Cardiac muscle cell (in vitro differentiated cells and primary cell): ENCODE data around the gene VTI1A. TPM values are rescaled to one million over a fixed set of nuclear protein-coding genes. Genes with fewer than 3 reads are reported as not detected.

ENCODE experiments used
- DNase-seq, 2 donors: peaks; one replicate each; pipeline versions ENCODE4 v3.0.0 to v3.0.0-alpha.2; 2010 to 2017; ENCODE audit warnings: low read depth in 1 of 2, low spot score in 1 of 2
- H3K27ac ChIP-seq: fragments of 200-600 bp; sonication (generic); 2 replicates; pipeline ENCODE4 v1.5.1; 2016
- H3K27me3 ChIP-seq: fragments of 200-600 bp; sonication (generic); 2 replicates; pipeline ENCODE4 v1.6.0; 2016; ENCODE audit warnings: control low read depth
- H3K36me3 ChIP-seq: fragments of 200-600 bp; sonication (generic); 2 replicates; pipeline ENCODE4 v1.5.1; 2016; ENCODE audit warnings: control low read depth
- H3K4me1 ChIP-seq: fragments of 200-600 bp; sonication (generic); 2 replicates; pipeline ENCODE4 v1.8.1; 2017; ENCODE audit warnings: low read depth, mild to moderate bottlenecking, mixed run types
- H3K4me3 ChIP-seq: fragments of 200-600 bp; sonication (generic); 2 replicates; pipeline ENCODE4 v1.5.1; 2016; ENCODE audit warnings: mild to moderate bottlenecking
- H3K9me3 ChIP-seq: fragments of 200-600 bp; sonication (generic); 2 replicates; pipeline ENCODE4 v1.5.1; 2017; ENCODE audit warnings: low read depth, mild to moderate bottlenecking, control low read depth
- CTCF ChIP-seq: IDR thresholded peaks from 2 replicates; pipeline ENCODE4 v1.5.1; 2012; ENCODE audit warnings: low read depth, mild to moderate bottlenecking, low read length
- polyA plus RNA-seq: library from polyadenylated mRNA; unstranded; fragments of >200 nt; fragmentation: Nextera tagmentation; extraction: Ambion mirVana; gene quantifications from 2 replicates; pipeline ENCODE4 v1.2.1, GENCODE V29; 2016
- total RNA-seq: library from RNA; depleted of rRNA; stranded (reverse); fragments of >200 nt; gene quantifications from 2 replicates; pipeline ENCODE4 v1.2.3, GENCODE V29; 2016

The VTI1A gene
- total and polyA plus RNA-seq, 2 experiments from 2014 or later = 19.3 to 33.1 TPM

- no peak overlapping the region for H3K4me3 ChIP-seq
- no peaks in the 10 kb centered on the region for H3K9me3 ChIP-seq
- DNase-seq = no peak
- no peaks in the 10 kb centered on the region for H3K27me3 ChIP-seq
- no peaks in the 10 kb centered on the region for H3K36me3 ChIP-seq
- H3K4me1 ChIP-seq = no peaks in the 10 kb centered on the region
- no peak for TF ChIP-seq CTCF
- no peak overlapping the region for H3K27ac ChIP-seq
Observed at GRCh38 chr10:112827086-112827485, 380.1 kb downstream of the VTI1A start.

- H3K36me3 ChIP-seq = no peaks in the 10 kb centered on the region
- no peak overlapping the region for H3K4me3 ChIP-seq
- H3K27ac ChIP-seq = no peak overlapping the region
- H3K27me3 ChIP-seq = no peaks in the 10 kb centered on the region
- no peak for TF ChIP-seq CTCF
- no peak for DNase-seq
- no peaks in the 10 kb centered on the region for H3K9me3 ChIP-seq
- no peaks in the 10 kb centered on the region for H3K4me1 ChIP-seq
Observed at GRCh38 chr10:112827951-112828350, 380.9 kb downstream of the VTI1A start.

- Histone ChIP-seq H3K27ac (no peak overlapping the region), H3K27me3 (no peaks in the 10 kb centered on the region), H3K9me3 (no peaks in the 10 kb centered on the region), H3K4me3 (no peak overlapping the region), H3K4me1 (peaks cover 29% of the 10 kb centered on the region), H3K36me3 (no peaks in the 10 kb centered on the region)
- no peak for TF ChIP-seq CTCF
- no peak for DNase-seq
Observed at GRCh38 chr10:112831859-112832258, 384.8 kb downstream of the VTI1A start.

- no peak for TF ChIP-seq CTCF
- no peaks in the 10 kb centered on the region for H3K9me3 ChIP-seq
- no peak overlapping the region for H3K4me3 ChIP-seq
- H3K27ac ChIP-seq = no peak overlapping the region
- H3K36me3 ChIP-seq = no peaks in the 10 kb centered on the region
- no peaks in the 10 kb centered on the region for H3K27me3 ChIP-seq
- peak in 1 of 2 donors; percentile 31 for DNase-seq
- peaks cover 30% of the 10 kb centered on the region for H3K4me1 ChIP-seq
Observed at GRCh38 chr10:112832361-112832878, 385.4 kb downstream of the VTI1A start.

- H3K9me3 ChIP-seq = no peaks in the 10 kb centered on the region
- no peaks in the 10 kb centered on the region for H3K36me3 ChIP-seq
- H3K27me3 ChIP-seq = no peaks in the 10 kb centered on the region
- H3K4me1 ChIP-seq = peaks cover 30% of the 10 kb centered on the region
- no peak overlapping the region for H3K4me3 ChIP-seq
- TF ChIP-seq CTCF = no peak
- no peak overlapping the region for H3K27ac ChIP-seq
- DNase-seq = no peak
Observed at GRCh38 chr10:112832959-112833358, 385.9 kb downstream of the VTI1A start.
